Loucy (cell line): ENCODE results near the gene MTF1.

ENCODE experiments used
- CTCF ChIP-seq: fragments of 200-600 bp; sonication (generic); conservative IDR thresholded peaks from 2 replicates; pipeline ENCODE4 v1.5.1; 2014; ENCODE audit warnings: mild to moderate bottlenecking, antibody characterized with exemption, low read length
- EZH2phosphoT487 ChIP-seq: fragments of 200-600 bp; IDR thresholded peaks from 2 replicates; pipeline ENCODE4 v1.6.1; 2018; ENCODE audit warnings: antibody characterized with exemption, mild to moderate bottlenecking, moderate library complexity, borderline replicate concordance

DNA sequence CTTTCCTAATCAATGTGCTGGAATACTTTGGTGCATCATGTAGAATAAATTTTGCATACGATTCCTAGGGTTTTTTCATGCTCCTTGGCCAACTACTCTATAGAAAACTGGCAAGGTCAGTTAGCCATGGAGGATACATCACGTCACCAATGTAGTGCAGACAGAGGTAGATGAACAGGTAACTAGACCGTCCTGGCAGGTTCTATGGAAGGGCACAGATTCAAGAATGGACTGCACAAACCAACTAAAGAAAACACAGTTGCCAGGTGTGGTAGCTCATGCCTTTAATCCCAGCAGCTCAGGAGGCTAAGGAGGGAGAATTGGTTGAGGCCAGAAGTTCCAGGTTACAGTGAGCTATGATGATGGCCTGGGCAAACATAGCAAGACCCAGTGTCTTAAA, 9.9 kb downstream of the MTF1 start:
- TF ChIP-seq CTCF (no peak), EZH2phosphoT487 (no peak)
